RWPE1 (cell line): ENCODE measurements around the gene PCBD2.

ENCODE experiments used
- CTCF ChIA-PET: fragments of 350-600 bp; sonication (Branson Sonifier 250); formaldehyde crosslinking; extraction: SDS; loops from one replicate; lab custom pipeline; 2021; lab: Yijun Ruan, JAX
- POLR2A ChIA-PET: fragments of 400-600 bp; formaldehyde crosslinking; extraction: SDS; loops from one replicate; lab custom pipeline; 2020; ENCODE audit warnings: antibody characterized with exemption; ENCODE audit not compliant: low non-redundant PET; lab: Yijun Ruan, JAX
- DNase-seq: peaks from one replicate; pipeline ENCODE4 v3.0.0; 2012; ENCODE audit warnings: low spot score
- H3K27ac ChIP-seq: fragments of 450-650 bp; 2 replicates; pipeline ENCODE4 v1.5.1; 2017
- TF ChIP-seq, protein P1 (sequence below): fragments of 450-650 bp; conservative IDR thresholded peaks from 2 replicates; pipeline ENCODE4 v1.5.1; 2017; ENCODE audit warnings: low read depth, mild to moderate bottlenecking

PCBD2 gene

DNA sequence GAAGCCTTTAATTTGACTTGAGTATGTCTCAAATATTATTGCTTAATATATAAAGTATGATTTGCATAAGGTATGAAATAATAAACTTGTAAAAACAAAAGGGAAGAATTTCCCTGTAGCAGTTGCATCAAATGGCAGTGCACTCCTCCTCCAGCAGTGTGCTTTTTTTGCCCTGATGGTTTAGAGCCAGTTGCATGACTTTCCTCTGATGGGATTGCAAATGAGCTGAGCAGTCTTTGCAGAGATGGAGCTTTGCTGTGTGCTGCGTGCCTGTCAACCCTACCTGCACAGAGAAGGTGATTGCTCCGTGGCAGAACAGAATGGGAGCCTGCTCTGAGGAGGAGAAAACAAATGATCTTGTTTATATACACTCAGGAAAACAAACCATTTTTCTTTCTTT is 40.1 kb downstream of the PCBD2 start:
- POLR2A ChIA-PET = no interaction called here
- DNase-seq = no peak

DNA sequence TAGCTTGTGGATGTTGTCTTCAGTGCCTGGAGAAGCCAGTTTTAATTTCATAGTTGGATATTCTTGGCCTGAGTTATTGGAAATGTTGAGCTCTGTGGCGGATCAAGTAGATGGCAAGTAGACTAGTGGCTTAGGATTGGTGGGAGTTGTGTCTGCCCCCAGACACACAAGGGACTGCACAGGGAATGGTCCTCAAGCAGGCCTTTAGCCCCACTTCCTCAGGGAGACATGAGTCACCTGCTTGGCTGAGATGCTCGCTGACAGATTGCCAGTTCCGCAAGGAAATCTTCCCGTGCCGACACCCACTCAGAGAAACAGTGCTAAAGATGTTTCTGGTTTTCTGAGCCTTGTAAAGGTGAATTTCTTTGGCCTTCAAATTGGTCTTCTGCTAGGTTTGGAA is 44.0 kb downstream of the PCBD2 start:
- DNase-seq = peak; percentile 73
- H3K27ac ChIP-seq = peak overlapping the region; percentile 26; the same call in 1 of the 2 replicates
- POLR2A ChIA-PET = no interaction called here
- CTCF ChIA-PET = no interaction called here
- TF ChIP-seq, protein P1, sequence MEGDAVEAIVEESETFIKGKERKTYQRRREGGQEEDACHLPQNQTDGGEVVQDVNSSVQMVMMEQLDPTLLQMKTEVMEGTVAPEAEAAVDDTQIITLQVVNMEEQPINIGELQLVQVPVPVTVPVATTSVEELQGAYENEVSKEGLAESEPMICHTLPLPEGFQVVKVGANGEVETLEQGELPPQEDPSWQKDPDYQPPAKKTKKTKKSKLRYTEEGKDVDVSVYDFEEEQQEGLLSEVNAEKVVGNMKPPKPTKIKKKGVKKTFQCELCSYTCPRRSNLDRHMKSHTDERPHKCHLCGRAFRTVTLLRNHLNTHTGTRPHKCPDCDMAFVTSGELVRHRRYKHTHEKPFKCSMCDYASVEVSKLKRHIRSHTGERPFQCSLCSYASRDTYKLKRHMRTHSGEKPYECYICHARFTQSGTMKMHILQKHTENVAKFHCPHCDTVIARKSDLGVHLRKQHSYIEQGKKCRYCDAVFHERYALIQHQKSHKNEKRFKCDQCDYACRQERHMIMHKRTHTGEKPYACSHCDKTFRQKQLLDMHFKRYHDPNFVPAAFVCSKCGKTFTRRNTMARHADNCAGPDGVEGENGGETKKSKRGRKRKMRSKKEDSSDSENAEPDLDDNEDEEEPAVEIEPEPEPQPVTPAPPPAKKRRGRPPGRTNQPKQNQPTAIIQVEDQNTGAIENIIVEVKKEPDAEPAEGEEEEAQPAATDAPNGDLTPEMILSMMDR = no peak

More for the DNA sequence above, 40.1 kb downstream of the PCBD2 start:
- CTCF ChIA-PET = interaction anchor here (1.0 to 1.1 kb wide), 2 partner anchors 39 to 376 kb away, joined by 3 to 4 read pairs; no protein-coding TSS in a partner anchor
- TF ChIP-seq, protein P1 = no peak
- H3K27ac ChIP-seq = no peak overlapping the region

DNA sequence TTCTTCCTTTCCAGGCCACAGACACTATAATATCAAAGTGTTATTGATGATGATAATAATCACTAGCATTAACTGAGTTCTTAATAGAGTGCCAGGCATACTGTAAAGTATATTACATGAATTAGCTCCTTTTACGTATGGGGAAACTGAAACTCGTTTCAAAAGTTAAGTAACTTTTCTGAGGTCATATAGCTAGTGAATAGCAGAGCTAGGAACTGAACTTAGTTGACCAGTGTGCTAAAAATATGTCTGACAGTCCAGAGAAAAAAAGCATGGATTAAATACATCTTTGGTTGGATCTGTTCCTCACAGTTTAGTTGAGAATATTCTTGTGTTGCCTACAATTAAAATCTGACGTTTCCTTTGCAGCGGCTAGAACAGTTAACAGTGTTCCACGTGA is 44.4 kb downstream of the PCBD2 start:
- ChIA-PET CTCF (no interaction called here), POLR2A (no interaction called here)
- H3K27ac ChIP-seq = no peak overlapping the region
- DNase-seq = no peak
- TF ChIP-seq, protein P1 = no peak

DNA sequence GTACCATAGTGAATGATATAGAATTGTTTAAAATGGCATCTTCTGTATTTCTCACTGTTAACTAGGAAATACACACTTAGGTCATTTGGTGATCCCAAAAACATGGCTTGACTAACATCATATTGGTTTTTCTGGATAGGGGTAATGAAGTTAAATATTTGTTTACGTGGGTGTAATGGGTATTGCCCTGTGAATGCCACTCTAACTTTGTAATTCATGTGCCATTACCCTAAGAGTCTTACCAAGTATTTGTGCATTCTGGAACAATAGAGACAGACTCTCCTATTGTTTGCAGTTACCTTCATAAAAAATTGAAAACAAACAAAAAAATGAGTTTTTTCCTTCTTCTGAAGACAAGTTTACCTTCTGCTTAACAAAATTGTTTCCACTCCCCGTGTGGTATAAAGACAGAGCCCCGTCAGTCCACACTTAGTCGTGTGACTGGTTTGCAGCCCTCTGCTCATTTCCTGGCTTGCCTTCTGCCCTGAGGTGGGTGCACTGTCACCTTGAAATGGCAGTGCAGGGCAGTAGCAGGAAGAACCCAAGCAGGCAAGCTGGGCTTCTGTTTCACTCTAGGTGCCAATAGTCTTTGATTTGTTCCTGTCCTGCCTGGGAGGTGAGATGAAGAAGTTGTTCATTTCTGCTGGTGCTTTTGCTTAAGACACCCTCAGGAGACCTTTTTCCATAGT is 53.1 kb downstream of the PCBD2 start:
- ChIA-PET CTCF (interaction anchor here (0.5 to 0.6 kb wide), 2 partner anchors 284 to 1127 kb away, joined by 3 read pairs; no protein-coding TSS in a partner anchor), POLR2A (no interaction called here)
- TF ChIP-seq, protein P1 = no peak
- no peak for DNase-seq
- no peak overlapping the region for H3K27ac ChIP-seq

DNA sequence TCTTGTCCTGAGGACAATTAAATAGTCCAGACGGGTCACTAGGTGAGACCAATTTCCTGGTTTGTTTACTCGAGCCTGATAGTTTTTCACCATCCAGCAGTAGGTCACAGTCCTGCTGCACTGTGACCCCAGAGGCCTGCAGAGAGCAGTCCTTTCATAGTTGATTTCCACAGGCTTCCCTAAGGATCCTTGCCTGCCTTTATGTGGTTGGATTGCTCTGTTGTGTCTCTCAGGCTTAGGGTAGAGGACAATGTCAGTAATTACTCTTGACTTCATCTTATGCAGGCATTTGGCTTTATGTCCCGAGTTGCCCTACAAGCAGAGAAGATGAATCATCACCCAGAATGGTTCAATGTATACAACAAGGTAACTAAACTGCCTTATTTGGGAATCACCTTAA is 53.8 kb downstream of the PCBD2 start:
- no peak overlapping the region for H3K27ac ChIP-seq
- ChIA-PET CTCF (interaction anchor here (0.5 to 0.6 kb wide), 2 partner anchors 283 to 1128 kb away, joined by 3 read pairs; no protein-coding TSS in a partner anchor), POLR2A (no interaction called here)
- TF ChIP-seq, protein P1 = no peak
- DNase-seq = no peak

DNA sequence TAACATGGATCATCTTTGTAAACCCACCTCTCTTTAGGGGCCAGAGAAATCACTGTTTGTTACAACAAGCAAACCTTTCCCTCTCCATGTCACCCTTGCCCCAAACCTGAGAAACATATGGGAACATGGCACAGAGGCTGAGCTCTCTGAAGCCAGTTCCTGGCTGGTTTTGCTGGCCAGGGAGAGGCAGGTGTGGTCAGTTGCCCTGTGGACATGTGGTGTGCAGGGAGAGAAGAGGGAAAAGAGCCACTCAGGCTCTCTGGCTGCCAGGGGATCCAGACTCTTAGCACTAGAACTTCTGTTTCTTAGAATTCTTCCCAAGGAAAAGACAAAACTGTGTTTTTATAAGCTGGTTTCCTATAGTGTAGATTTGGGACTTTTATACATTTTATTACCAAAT is 58.2 kb downstream of the PCBD2 start:
- ChIA-PET POLR2A (no interaction called here), CTCF (no interaction called here)
- no peak overlapping the region for H3K27ac ChIP-seq
- DNase-seq = no peak
- TF ChIP-seq, protein P1 = no peak
